ENCODE measurements around the gene MAP3K13. TPM values are rescaled to one million over a fixed set of nuclear protein-coding genes. Genes with fewer than 3 reads are reported as not detected.
A peak's percentile ranks its signal among the peaks of the same experiment; 100 is the strongest.

The MAP3K13 gene
- total and polyA plus RNA-seq, 3 experiments from 2014 or later, result 14.1 to 41.0 (median 15.2) TPM

GRCh38 chr3:185351396-185351795 is 11.5 kb upstream of the MAP3K13 start:
- H3K27ac Mint-ChIP-seq, result no peak overlapping the region
- H3K27me3 Mint-ChIP-seq, result peaks cover 14 to 36% of the 10 kb centered on the region in 2 donors
- peaks cover 0 to 1% (median 0%) of the 10 kb centered on the region in 3 donors for H3K36me3 Mint-ChIP-seq
- H3K4me1 Mint-ChIP-seq, result no peaks in the 10 kb centered on the region
- Histone ChIP-seq H3K27ac (ENCODE audit: low read depth, low read length) (no peak overlapping the region), H3K36me3 (ENCODE audit: insufficient read depth, low read length) (no peaks in the 10 kb centered on the region), H3K9me3 (ENCODE audit: low read length) (no peaks in the 10 kb centered on the region), H3K4me1 (ENCODE audit: insufficient read depth, low read length) (no peaks in the 10 kb centered on the region), H3K27me3 (ENCODE audit: insufficient read depth, low read length, poor library complexity, severe bottlenecking) (no peaks in the 10 kb centered on the region), H3K4me3 (ENCODE audit: low read length) (no peak overlapping the region)
- CTCF ChIA-PET, result no interaction called here
- POLR2A ChIA-PET, result no interaction called here
- no peak for DNase-seq
- H3K4me3 Mint-ChIP-seq, result no peak overlapping the region
- H3K9me3 Mint-ChIP-seq, result peaks cover 0 to 2% (median 0%) of the 10 kb centered on the region in 5 donors

GRCh38 chr3:185353225-185353624 is 9.7 kb upstream of the MAP3K13 start:
- no peaks in the 10 kb centered on the region for H3K9me3 ChIP-seq (ENCODE audit: low read length)
- no peaks in the 10 kb centered on the region for H3K36me3 ChIP-seq (ENCODE audit: insufficient read depth, low read length)
- DNase-seq, result no peak
- peaks cover 16 to 49% of the 10 kb centered on the region in 2 donors for H3K27me3 Mint-ChIP-seq
- H3K27ac ChIP-seq (ENCODE audit: low read depth, low read length), result no peak overlapping the region
- ChIA-PET CTCF (interaction anchor here (1.0 kb wide), 1 partner anchor 9 kb away, joined by 3 read pairs; no protein-coding TSS in a partner anchor), POLR2A (no interaction called here)
- no peaks in the 10 kb centered on the region for H3K4me1 ChIP-seq (ENCODE audit: insufficient read depth, low read length)
- no peak overlapping the region for H3K27ac Mint-ChIP-seq
- H3K4me3 Mint-ChIP-seq, result no peak overlapping the region
- H3K4me1 Mint-ChIP-seq, result no peaks in the 10 kb centered on the region
- H3K27me3 ChIP-seq (ENCODE audit: insufficient read depth, low read length, poor library complexity, severe bottlenecking), result no peaks in the 10 kb centered on the region
- no peak overlapping the region for H3K4me3 ChIP-seq (ENCODE audit: low read length)
- peaks cover 0 to 2% (median 0%) of the 10 kb centered on the region in 5 donors for H3K9me3 Mint-ChIP-seq
- H3K36me3 Mint-ChIP-seq, result peaks cover 0 to 1% (median 0%) of the 10 kb centered on the region in 3 donors

- Mint-ChIP-seq H3K27ac (no peak overlapping the region), H3K4me3 (no peak overlapping the region), H3K9me3 (peaks cover 0 to 2% (median 0%) of the 10 kb centered on the region in 5 donors), H3K27me3 (peaks cover 15 to 52% of the 10 kb centered on the region in 2 donors), H3K4me1 (no peaks in the 10 kb centered on the region), H3K36me3 (peaks cover 0 to 1% (median 0%) of the 10 kb centered on the region in 3 donors)
- Histone ChIP-seq H3K36me3 (ENCODE audit: insufficient read depth, low read length) (no peaks in the 10 kb centered on the region), H3K4me1 (ENCODE audit: insufficient read depth, low read length) (no peaks in the 10 kb centered on the region), H3K9me3 (ENCODE audit: low read length) (no peaks in the 10 kb centered on the region), H3K27me3 (ENCODE audit: insufficient read depth, low read length, poor library complexity, severe bottlenecking) (no peaks in the 10 kb centered on the region), H3K4me3 (ENCODE audit: low read length) (no peak overlapping the region), H3K27ac (ENCODE audit: low read depth, low read length) (no peak overlapping the region)
- peak; percentile 22 to 69 (median 36) for DNase-seq
- POLR2A ChIA-PET, result no interaction called here
- CTCF ChIA-PET, result interaction anchor here (1.0 kb wide), 2 partner anchors 8 to 10 kb away, joined by 3 to 5 read pairs; no protein-coding TSS in a partner anchor
Observed at GRCh38 chr3:185353823-185354614, 8.9 kb upstream of the MAP3K13 start.

- CTCF ChIA-PET, result no interaction called here
- no peak overlapping the region for H3K4me3 Mint-ChIP-seq
- H3K4me3 ChIP-seq (ENCODE audit: low read length), result no peak overlapping the region
- no peaks in the 10 kb centered on the region for H3K4me1 ChIP-seq (ENCODE audit: insufficient read depth, low read length)
- peaks cover 11 to 50% of the 10 kb centered on the region in 2 donors for H3K27me3 Mint-ChIP-seq
- H3K36me3 ChIP-seq (ENCODE audit: insufficient read depth, low read length), result no peaks in the 10 kb centered on the region
- no peak for DNase-seq
- no peaks in the 10 kb centered on the region for H3K9me3 Mint-ChIP-seq
- H3K4me1 Mint-ChIP-seq, result no peaks in the 10 kb centered on the region
- no peak overlapping the region for H3K27ac ChIP-seq (ENCODE audit: low read depth, low read length)
- H3K9me3 ChIP-seq (ENCODE audit: low read length), result no peaks in the 10 kb centered on the region
- POLR2A ChIA-PET, result no interaction called here
- peaks cover 0 to 1% (median 0%) of the 10 kb centered on the region in 3 donors for H3K36me3 Mint-ChIP-seq
- no peak overlapping the region for H3K27ac Mint-ChIP-seq
- H3K27me3 ChIP-seq (ENCODE audit: insufficient read depth, low read length, poor library complexity, severe bottlenecking), result no peaks in the 10 kb centered on the region
Observed at GRCh38 chr3:185356499-185356898, 6.4 kb upstream of the MAP3K13 start.

- ChIA-PET CTCF (interaction anchor here (1.1 kb wide), 1 partner anchor 8 kb away, joined by 3 read pairs; no protein-coding TSS in a partner anchor), POLR2A (no interaction called here)
- Histone ChIP-seq H3K9me3 (ENCODE audit: low read length) (no peaks in the 10 kb centered on the region), H3K36me3 (ENCODE audit: insufficient read depth, low read length) (no peaks in the 10 kb centered on the region), H3K4me3 (ENCODE audit: low read length) (no peak overlapping the region), H3K27me3 (ENCODE audit: insufficient read depth, low read length, poor library complexity, severe bottlenecking) (peaks cover 18% of the 10 kb centered on the region), H3K4me1 (ENCODE audit: insufficient read depth, low read length) (peaks cover 13% of the 10 kb centered on the region), H3K27ac (ENCODE audit: low read depth, low read length) (no peak overlapping the region)
- Mint-ChIP-seq H3K9me3 (no peaks in the 10 kb centered on the region), H3K36me3 (no peaks in the 10 kb centered on the region), H3K4me1 (peaks cover 10 to 17% (median 15%) of the 10 kb centered on the region in 3 donors), H3K27me3 (peaks cover 24 to 68% of the 10 kb centered on the region in 2 donors), H3K4me3 (no peak overlapping the region), H3K27ac (no peak overlapping the region)
- DNase-seq, result no peak
Observed at GRCh38 chr3:185361920-185362319, 1.0 kb upstream of the MAP3K13 start.

- ChIA-PET POLR2A (no interaction called here), CTCF (interaction anchor here (1.1 kb wide), 1 partner anchor 9 kb away, joined by 5 read pairs; no protein-coding TSS in a partner anchor)
- Mint-ChIP-seq H3K36me3 (no peaks in the 10 kb centered on the region), H3K27me3 (peaks cover 30 to 73% of the 10 kb centered on the region in 2 donors), H3K27ac (peak overlapping the region in 2 of 8 donors; percentile 29 to 44), H3K4me3 (peak overlapping the region in 6 of 7 donors; percentile 24 to 83 (median 74)), H3K9me3 (no peaks in the 10 kb centered on the region), H3K4me1 (peaks cover 10 to 17% (median 15%) of the 10 kb centered on the region in 3 donors)
- peaks cover 18% of the 10 kb centered on the region for H3K27me3 ChIP-seq (ENCODE audit: insufficient read depth, low read length, poor library complexity, severe bottlenecking)
- H3K9me3 ChIP-seq (ENCODE audit: low read length), result no peaks in the 10 kb centered on the region
- no peak overlapping the region for H3K27ac ChIP-seq (ENCODE audit: low read depth, low read length)
- DNase-seq, result no peak
- H3K36me3 ChIP-seq (ENCODE audit: insufficient read depth, low read length), result no peaks in the 10 kb centered on the region
- H3K4me3 ChIP-seq (ENCODE audit: low read length), result peak overlapping the region; percentile 63
- peaks cover 13% of the 10 kb centered on the region for H3K4me1 ChIP-seq (ENCODE audit: insufficient read depth, low read length)
Observed at GRCh38 chr3:185363662-185364203, 797 bp downstream of the MAP3K13 start.

- H3K4me1 Mint-ChIP-seq, result peaks cover 10 to 17% (median 15%) of the 10 kb centered on the region in 3 donors
- H3K9me3 ChIP-seq (ENCODE audit: low read length), result no peaks in the 10 kb centered on the region
- ChIA-PET CTCF (no interaction called here), POLR2A (no interaction called here)
- peaks cover 30 to 69% of the 10 kb centered on the region in 2 donors for H3K27me3 Mint-ChIP-seq
- no peak overlapping the region for H3K4me3 Mint-ChIP-seq
- no peak overlapping the region for H3K4me3 ChIP-seq (ENCODE audit: low read length)
- H3K36me3 Mint-ChIP-seq, result no peaks in the 10 kb centered on the region
- no peak overlapping the region for H3K27ac ChIP-seq (ENCODE audit: low read depth, low read length)
- peaks cover 18% of the 10 kb centered on the region for H3K27me3 ChIP-seq (ENCODE audit: insufficient read depth, low read length, poor library complexity, severe bottlenecking)
- H3K9me3 Mint-ChIP-seq, result no peaks in the 10 kb centered on the region
- H3K36me3 ChIP-seq (ENCODE audit: insufficient read depth, low read length), result no peaks in the 10 kb centered on the region
- peaks cover 13% of the 10 kb centered on the region for H3K4me1 ChIP-seq (ENCODE audit: insufficient read depth, low read length)
- no peak for DNase-seq
- H3K27ac Mint-ChIP-seq, result no peak overlapping the region
Observed at GRCh38 chr3:185365291-185366073, 2.5 kb downstream of the MAP3K13 start.

GRCh38 chr3:185366074-185366335 is 3.1 kb downstream of the MAP3K13 start:
- Histone ChIP-seq H3K27me3 (ENCODE audit: insufficient read depth, low read length, poor library complexity, severe bottlenecking) (peaks cover 18% of the 10 kb centered on the region), H3K4me3 (ENCODE audit: low read length) (no peak overlapping the region)

More at GRCh38 chr3:185366074-185366335, 3.1 kb downstream of the MAP3K13 start:
- no peaks in the 10 kb centered on the region for H3K36me3 ChIP-seq (ENCODE audit: insufficient read depth, low read length)
- H3K36me3 Mint-ChIP-seq, result no peaks in the 10 kb centered on the region
- H3K27ac Mint-ChIP-seq, result no peak overlapping the region
- H3K27ac ChIP-seq (ENCODE audit: low read depth, low read length), result no peak overlapping the region
- ChIA-PET POLR2A (no interaction called here), CTCF (no interaction called here)
- no peak for DNase-seq
- peaks cover 10 to 17% (median 15%) of the 10 kb centered on the region in 3 donors for H3K4me1 Mint-ChIP-seq
- no peak overlapping the region for H3K4me3 Mint-ChIP-seq
- no peaks in the 10 kb centered on the region for H3K9me3 Mint-ChIP-seq
- no peaks in the 10 kb centered on the region for H3K9me3 ChIP-seq (ENCODE audit: low read length)
- peaks cover 30 to 68% of the 10 kb centered on the region in 2 donors for H3K27me3 Mint-ChIP-seq
- peaks cover 13% of the 10 kb centered on the region for H3K4me1 ChIP-seq (ENCODE audit: insufficient read depth, low read length)

All from CD8-positive, alpha-beta memory T cell (primary cell).